ENCODE measurements around the gene RAB13.

The RAB13 gene

GRCh38 chr1:153933955-153934354 lies 52.2 kb downstream of the RAB13 start:
- no peak for DNase-seq (ENCODE audit: low read depth, low spot score)

GRCh38 chr1:153933430-153933829 lies 52.7 kb downstream of the RAB13 start:
- no peak for DNase-seq (ENCODE audit: low read depth, low spot score)

GRCh38 chr1:153932156-153933131 lies 53.7 kb downstream of the RAB13 start:
- no peak for DNase-seq (ENCODE audit: low read depth, low spot score)

Data from ELF-1 (cell line).